Tibial artery (tissue), 4 donors: Measurements from ENCODE around the gene SNRPD3.

ENCODE experiments used
- DNase-seq, 2 donors: peaks; one replicate each; pipeline ENCODE4 v3.0.0-alpha.2; 2019
- H3K27ac ChIP-seq, 2 donors: fragments of 200-600 bp; sonication (generic) in 1 of 2; 1 replicate in 1 of 2; 2 replicates in 1 of 2; pipeline ENCODE4 v1.5.1; 2018 to 2019; ENCODE audit warnings: mild to moderate bottlenecking in 1 of 2
- H3K27me3 ChIP-seq, 2 donors: fragments of 200-600 bp; sonication (generic) in 1 of 2; one replicate each; pipeline versions ENCODE4 v1.5.1 to v1.6.0; 2016 to 2019
- H3K36me3 ChIP-seq, 3 donors: fragments of 200-600 bp; sonication (generic) in 2 of 3; one replicate each; pipeline ENCODE4 v1.5.1; 2016 to 2019; ENCODE audit warnings: mild to moderate bottlenecking in 2 of 3
- H3K4me1 ChIP-seq, 4 donors: fragments of 200-600 bp; sonication (generic) in 2 of 4; 1 replicate in 3 of 4; 2 replicates in 1 of 4; pipeline ENCODE4 v1.5.1; 2016 to 2019
- H3K4me3 ChIP-seq, 2 donors: fragments of 200-600 bp; sonication (generic) in 1 of 2; 1 replicate in 1 of 2; 2 replicates in 1 of 2; pipeline ENCODE4 v1.5.1; 2018 to 2019; ENCODE audit warnings: mild to moderate bottlenecking in 2 of 2
- H3K9me3 ChIP-seq, 3 donors: fragments of 200-600 bp; sonication (generic) in 1 of 3; one replicate each; pipeline ENCODE4 v1.5.1; 2016 to 2019
- intact Hi-C: fragments of 100-400 bp; cut with DNase I; formaldehyde crosslinking; loops from one replicate; pipeline ENCODE4 v1.15.0; 2023; ENCODE audit warnings: low total_unique reads
- TF ChIP-seq, protein P1 (sequence below), 2 experiments: fragments of 200-600 bp in 1 of 2; fragments of 450-650 bp in 1 of 2; IDR thresholded peaks; one replicate each; pipeline ENCODE4 v1.5.1; 2017 to 2019; ENCODE audit warnings: antibody characterized with exemption in 2 of 2, mild to moderate bottlenecking in 1 of 2, moderate library complexity in 1 of 2

Gene SNRPD3

DNA sequence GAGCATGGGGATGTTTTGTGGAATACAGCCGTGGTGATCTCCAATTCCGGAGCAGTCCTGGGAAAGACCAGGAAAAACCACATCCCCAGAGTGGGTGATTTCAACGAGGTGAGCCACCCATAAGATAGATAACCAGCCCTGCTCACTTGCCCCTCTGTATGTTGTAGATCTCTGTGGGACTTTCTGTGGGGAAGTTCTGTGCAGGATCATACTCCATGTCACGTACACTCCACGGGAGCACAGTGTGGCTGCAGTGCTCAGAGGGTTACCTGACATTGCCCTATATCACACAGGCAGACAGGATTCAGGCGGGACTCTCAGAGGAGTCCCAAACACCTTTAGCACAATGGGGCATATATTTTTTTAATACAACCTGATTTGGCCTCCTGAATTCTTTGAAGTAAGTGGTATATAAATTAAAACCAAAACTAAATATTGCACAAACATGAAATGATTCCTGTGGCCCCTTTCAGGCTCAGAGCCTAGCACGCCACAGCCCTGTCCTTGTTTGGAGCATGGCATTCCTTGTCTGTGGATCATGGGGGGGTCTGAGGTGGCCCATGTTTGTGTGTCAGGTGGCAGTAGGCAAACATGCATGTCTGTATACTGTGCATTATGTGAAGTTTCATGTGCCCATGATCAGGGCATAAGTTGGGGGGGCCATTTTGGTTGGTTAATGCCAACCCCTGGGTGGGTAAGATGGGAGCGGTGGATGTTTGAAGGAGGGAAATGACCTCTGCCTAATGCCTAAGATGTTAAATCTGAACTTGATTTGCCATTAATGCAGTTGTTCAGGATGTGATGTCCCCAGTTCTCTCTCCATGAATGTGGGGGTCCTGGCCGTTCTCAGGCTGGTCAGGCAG lies 42.2 kb upstream of the SNRPD3 start:
- no peak for DNase-seq
- Histone ChIP-seq H3K27ac (no peak overlapping the region), H3K4me1 (peaks cover 0 to 33% (median 14%) of the 10 kb centered on the region in 4 donors), H3K4me3 (no peak overlapping the region), H3K36me3 (no peaks in the 10 kb centered on the region), H3K27me3 (no peaks in the 10 kb centered on the region), H3K9me3 (no peaks in the 10 kb centered on the region)
- TF ChIP-seq, protein P1, sequence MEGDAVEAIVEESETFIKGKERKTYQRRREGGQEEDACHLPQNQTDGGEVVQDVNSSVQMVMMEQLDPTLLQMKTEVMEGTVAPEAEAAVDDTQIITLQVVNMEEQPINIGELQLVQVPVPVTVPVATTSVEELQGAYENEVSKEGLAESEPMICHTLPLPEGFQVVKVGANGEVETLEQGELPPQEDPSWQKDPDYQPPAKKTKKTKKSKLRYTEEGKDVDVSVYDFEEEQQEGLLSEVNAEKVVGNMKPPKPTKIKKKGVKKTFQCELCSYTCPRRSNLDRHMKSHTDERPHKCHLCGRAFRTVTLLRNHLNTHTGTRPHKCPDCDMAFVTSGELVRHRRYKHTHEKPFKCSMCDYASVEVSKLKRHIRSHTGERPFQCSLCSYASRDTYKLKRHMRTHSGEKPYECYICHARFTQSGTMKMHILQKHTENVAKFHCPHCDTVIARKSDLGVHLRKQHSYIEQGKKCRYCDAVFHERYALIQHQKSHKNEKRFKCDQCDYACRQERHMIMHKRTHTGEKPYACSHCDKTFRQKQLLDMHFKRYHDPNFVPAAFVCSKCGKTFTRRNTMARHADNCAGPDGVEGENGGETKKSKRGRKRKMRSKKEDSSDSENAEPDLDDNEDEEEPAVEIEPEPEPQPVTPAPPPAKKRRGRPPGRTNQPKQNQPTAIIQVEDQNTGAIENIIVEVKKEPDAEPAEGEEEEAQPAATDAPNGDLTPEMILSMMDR (IDR thresholded peaks at IDR 0.05) = no peak
- intact Hi-C loops = no loop called here

DNA sequence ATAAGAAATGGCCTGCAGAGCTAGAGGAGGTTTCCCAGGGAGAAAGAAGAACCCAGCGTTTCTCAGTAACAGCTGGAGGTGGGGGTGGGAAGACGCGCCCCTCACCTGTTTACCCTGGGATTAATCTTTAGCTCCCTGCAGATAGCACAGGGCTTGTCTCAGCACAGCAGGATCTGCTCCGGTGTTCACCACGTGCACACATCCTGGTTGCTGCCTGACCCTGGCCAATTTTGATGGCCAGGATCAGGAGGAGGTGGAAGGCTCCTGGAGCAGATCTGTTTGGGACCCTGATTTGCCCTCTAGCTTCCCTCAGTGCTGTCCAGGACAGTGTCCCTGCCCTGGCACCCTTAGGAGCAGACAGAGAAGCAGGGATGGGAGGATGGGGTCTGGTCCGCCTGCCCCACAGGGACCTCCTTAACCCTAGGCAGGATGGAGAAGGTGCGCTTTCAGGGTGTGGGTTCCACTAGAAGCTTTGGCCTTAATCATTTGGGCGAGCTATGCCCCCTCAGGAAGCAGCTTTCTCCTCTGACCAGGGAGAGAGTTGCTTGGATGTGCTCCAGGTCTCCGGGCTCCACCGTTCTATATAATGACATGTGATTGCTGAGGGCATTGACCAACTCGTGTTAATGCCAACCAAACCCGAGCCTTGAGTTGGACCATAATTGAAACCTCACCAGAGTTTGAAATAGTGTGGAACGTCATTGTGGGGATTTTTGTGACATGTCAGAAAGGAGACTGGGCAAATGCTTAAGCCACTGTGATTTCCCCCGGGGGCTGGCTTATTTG lies 41.4 kb upstream of the SNRPD3 start:
- H3K27me3 ChIP-seq = no peaks in the 10 kb centered on the region
- H3K36me3 ChIP-seq = no peaks in the 10 kb centered on the region
- no peak overlapping the region for H3K27ac ChIP-seq
- H3K9me3 ChIP-seq = no peaks in the 10 kb centered on the region
- TF ChIP-seq, protein P1 (IDR thresholded peaks at IDR 0.05) = no peak
- H3K4me1 ChIP-seq = peaks cover 0 to 33% (median 14%) of the 10 kb centered on the region in 4 donors
- no peak for DNase-seq
- intact Hi-C loops = no loop called here
- no peak overlapping the region for H3K4me3 ChIP-seq

DNA sequence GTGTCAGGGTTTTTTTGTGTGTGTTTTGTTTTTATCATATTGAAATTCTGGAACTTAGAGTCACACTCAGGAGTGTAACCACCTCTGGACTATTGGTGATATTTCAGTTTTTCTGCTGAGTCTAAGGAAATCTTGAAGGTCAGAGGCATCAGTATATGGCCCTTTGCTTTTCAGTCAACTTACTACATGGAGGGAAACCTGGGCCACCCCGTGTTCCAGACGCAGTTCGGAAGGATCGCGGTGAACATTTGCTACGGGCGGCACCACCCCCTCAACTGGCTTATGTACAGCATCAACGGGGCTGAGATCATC lies 40.8 kb upstream of the SNRPD3 start:
- no peaks in the 10 kb centered on the region for H3K27me3 ChIP-seq
- no peak for DNase-seq
- H3K4me1 ChIP-seq = peaks cover 0 to 33% (median 14%) of the 10 kb centered on the region in 4 donors
- TF ChIP-seq, protein P1 (IDR thresholded peaks at IDR 0.05) = no peak
- H3K36me3 ChIP-seq = no peaks in the 10 kb centered on the region
- no peaks in the 10 kb centered on the region for H3K9me3 ChIP-seq
- no peak overlapping the region for H3K27ac ChIP-seq
- intact Hi-C loops = no loop called here
- no peak overlapping the region for H3K4me3 ChIP-seq

DNA sequence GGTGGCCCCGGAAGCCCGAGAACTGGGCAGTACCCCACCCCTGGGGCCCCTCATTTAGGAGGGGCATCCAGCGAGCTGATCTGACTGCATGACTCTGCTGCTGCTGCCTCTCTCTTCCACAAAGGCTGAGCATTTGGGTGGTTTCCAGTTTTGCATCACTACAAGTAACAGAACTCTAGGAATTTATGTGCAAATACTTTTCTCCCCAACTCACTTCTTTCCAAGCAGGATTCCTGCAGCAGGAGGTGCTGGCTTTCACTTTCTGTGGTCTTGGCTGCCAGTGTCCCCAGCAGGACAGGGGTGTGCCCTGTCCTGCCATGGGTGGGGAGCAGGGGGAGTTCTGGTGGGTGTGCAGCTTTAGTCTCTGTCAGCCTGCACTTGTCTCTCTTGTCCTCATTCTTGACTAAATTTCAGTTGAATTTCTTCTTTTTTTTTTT lies 39.5 kb upstream of the SNRPD3 start:
- Histone ChIP-seq H3K27me3 (no peaks in the 10 kb centered on the region), H3K4me3 (peak overlapping the region in 1 of 2 donors; percentile 3), H3K9me3 (no peaks in the 10 kb centered on the region), H3K36me3 (no peaks in the 10 kb centered on the region), H3K27ac (no peak overlapping the region), H3K4me1 (peaks cover 0 to 20% (median 6%) of the 10 kb centered on the region in 4 donors)
- intact Hi-C loops = no loop called here
- TF ChIP-seq, protein P1 (IDR thresholded peaks at IDR 0.05) = no peak
- peak in 1 of 2 donors; percentile 38 for DNase-seq

DNA sequence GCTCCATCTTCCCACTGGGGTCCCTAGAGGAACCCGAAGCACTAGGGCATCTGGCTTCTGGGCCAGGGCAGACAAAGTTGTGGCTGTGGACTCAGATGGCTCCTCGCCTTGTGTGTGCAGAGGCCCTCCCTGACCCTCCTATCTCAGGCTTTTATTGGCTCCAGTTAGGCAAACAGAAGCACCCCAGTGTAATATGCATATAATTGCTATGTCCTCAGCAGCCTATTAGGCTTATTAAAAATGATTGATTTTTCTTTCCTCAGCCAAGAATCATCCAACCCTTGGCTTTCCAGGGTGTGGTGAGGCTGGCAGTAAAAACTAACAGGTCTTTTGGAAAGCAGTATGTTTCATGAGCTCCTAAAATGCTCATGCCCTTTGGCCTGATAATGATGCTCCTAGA lies 38.4 kb upstream of the SNRPD3 start:
- Histone ChIP-seq H3K4me1 (peaks cover 0 to 11% (median 6%) of the 10 kb centered on the region in 4 donors), H3K4me3 (no peak overlapping the region), H3K27ac (no peak overlapping the region), H3K9me3 (no peaks in the 10 kb centered on the region), H3K36me3 (no peaks in the 10 kb centered on the region), H3K27me3 (no peaks in the 10 kb centered on the region)
- no peak for DNase-seq
- intact Hi-C loops = no loop called here
- TF ChIP-seq, protein P1 (IDR thresholded peaks at IDR 0.05) = no peak
